HG03045 (cell line): ENCODE measurements around the gene FANK1.

Source experiments
- ATAC-seq: cut with Tn5 transposase; IDR thresholded peaks from one replicate; pipeline ENCODE4 v1.9.1; 2021; ENCODE audit warnings: mild to moderate bottlenecking, moderate library complexity; ENCODE audit not compliant: unreplicated experiment

The FANK1 gene

GRCh38 chr10:125984346-125984745, 88.0 kb downstream of the FANK1 start:
- no peak for ATAC-seq

- no peak for ATAC-seq
These were observed 88.6 kb downstream of the FANK1 start for GRCh38 chr10:125984865-125985495.

DNA sequence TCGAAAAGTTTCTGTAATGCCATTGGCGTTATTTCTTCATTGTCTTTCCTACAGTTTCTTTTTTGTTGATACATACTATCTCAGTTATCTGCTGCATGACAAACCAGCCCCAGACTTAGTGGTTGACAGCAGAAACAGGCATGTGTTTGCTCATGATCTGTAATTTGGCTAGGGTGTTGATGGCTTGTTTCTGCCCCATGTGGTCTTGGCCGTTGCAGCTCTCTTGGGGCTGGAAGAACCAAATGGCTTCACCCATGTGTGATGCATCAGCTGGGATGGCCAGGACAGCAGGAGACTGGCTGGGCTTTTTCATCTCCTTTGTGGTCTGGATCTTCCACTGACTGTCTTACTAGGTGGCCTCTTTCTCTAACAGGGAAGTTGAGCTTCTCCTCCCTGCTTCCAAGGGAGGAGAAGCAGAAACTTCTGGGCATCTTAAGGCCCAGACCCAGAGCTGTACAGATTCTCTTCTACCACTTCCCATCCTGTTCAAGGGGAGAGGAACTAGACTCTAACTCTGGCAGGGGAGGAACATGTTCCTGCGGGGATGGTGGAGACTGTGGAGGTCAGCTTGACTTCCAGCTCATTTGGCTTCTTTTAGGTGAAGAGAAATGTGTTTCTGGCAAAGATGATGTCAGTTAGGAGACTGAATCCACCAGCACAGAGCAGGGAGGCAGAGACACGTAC, 89.3 kb downstream of the FANK1 start:
- no peak for ATAC-seq

- ATAC-seq = no peak
These were observed 93.4 kb downstream of the FANK1 start for GRCh38 chr10:125989791-125990190.

GRCh38 chr10:125990974-125991373, 94.6 kb downstream of the FANK1 start:
- ATAC-seq = no peak

DNA sequence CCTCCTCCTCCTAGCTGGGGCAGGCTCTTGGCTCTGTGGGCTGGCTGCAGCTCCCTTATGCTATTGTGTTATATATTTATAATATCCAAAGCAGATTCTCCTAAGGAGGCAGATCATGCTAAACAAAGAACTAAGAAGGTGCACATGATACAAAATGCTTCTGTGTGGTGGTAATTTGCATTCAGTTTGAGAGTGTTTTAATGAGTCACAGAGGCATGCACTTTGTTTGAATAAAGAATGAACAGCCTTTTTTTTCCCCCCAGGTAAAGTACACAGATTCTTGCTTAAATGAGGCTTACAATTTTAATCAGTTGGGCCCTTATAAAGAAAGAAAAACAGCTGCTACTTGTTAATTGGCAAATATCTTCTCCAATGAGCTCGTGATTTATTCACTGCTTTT, 95.0 kb downstream of the FANK1 start:
- no peak for ATAC-seq

GRCh38 chr10:125992254-125992653, 95.9 kb downstream of the FANK1 start:
- ATAC-seq = no peak

- ATAC-seq = no peak
These were observed 98.2 kb downstream of the FANK1 start for GRCh38 chr10:125994601-125995000.

DNA sequence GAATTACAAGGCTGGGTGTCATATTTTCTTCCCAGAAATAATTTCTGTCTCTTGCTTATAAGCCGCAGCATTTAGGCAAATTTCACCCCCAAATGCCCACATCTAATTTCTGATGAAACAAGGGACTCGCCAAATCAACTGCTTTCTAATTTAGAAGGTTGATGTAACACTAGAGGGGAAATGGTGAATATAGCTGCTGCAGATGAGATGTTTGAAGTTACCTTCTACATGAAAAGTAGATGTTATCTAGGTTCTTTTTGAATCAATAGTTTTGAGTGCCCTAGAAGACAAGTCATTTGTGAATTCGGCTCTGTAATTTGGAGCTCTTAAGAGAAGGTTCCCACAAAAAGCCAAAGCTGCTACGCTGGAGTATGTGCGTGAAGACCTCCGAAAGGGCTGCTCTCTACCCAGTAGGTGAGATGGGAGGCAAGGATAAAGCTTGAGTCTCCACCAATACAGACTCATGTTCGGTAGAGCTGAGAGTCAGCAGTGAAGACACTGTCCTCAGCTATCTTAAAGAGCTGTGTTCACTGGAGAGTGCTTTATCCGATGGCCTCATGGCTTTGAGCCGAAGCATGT, 99.5 kb downstream of the FANK1 start:
- ATAC-seq = no peak

DNA sequence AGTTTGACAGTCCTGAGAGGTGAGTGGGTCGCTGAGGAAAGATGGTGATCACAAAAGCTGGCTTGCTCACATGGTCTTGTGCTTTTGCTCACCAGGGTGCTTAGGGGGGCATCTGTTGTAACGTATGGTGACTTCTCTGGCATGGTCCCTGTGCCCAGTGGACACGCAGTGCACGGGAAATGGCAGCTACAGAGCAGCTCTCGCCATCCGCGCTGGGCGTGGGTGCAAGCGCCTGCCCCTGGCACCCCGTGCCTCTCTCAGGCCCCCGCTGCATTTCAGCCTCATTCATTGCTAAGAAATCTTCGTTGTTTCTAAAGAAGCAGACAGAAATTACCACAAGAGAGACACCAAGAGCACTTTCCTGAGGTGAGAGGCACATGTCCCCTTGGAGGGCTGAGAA, 101.2 kb downstream of the FANK1 start:
- ATAC-seq = no peak

- no peak for ATAC-seq
These were observed 103.3 kb downstream of the FANK1 start for GRCh38 chr10:125999694-126000093.

GRCh38 chr10:126001576-126001975, 105.2 kb downstream of the FANK1 start:
- ATAC-seq = no peak

DNA sequence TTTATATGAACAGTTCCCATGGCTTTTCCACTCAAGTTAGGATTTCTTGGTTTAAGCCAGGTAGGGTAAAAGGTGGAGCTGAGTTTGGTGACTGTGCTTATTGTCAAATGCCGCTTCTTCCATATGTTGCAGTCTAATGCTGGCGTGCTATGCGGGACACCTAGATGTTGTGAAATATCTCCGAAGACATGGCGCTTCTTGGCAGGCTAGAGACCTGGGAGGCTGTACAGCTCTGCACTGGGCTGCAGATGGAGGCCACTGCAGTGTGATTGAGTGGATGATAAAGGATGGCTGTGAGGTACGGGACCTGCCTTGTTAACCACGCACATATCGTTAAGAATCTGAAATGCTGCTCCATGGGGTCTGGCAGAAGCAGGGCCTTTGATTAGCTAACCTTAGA, 108.4 kb downstream of the FANK1 start:
- ATAC-seq = no peak

- ATAC-seq = no peak
These were observed 109.9 kb downstream of the FANK1 start for GRCh38 chr10:126006264-126006663.

- ATAC-seq = no peak
These were observed 110.5 kb downstream of the FANK1 start for GRCh38 chr10:126006906-126007305.

GRCh38 chr10:126009650-126010049, 113.3 kb downstream of the FANK1 start:
- no peak for ATAC-seq

GRCh38 chr10:126011995-126012394, 115.6 kb downstream of the FANK1 start:
- ATAC-seq = no peak

DNA sequence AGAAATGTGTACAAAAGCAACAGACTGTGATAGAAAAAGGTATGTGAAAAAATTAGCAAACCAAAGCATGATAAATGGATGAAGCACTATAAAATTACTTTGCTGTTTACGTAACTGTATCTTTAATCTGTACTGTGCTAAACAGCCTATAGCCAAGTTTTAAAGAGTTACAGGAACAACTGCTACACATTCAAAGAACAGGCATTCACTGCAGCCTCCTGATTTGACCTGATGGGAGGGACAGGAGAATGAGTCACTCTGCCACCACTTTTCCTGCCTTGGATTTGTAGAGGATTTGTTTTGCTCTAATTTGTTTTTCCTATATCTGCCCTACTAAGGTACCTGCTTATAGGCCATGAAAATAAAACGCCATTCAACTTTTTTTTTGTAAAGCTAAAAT, 116.1 kb downstream of the FANK1 start:
- ATAC-seq = no peak

DNA sequence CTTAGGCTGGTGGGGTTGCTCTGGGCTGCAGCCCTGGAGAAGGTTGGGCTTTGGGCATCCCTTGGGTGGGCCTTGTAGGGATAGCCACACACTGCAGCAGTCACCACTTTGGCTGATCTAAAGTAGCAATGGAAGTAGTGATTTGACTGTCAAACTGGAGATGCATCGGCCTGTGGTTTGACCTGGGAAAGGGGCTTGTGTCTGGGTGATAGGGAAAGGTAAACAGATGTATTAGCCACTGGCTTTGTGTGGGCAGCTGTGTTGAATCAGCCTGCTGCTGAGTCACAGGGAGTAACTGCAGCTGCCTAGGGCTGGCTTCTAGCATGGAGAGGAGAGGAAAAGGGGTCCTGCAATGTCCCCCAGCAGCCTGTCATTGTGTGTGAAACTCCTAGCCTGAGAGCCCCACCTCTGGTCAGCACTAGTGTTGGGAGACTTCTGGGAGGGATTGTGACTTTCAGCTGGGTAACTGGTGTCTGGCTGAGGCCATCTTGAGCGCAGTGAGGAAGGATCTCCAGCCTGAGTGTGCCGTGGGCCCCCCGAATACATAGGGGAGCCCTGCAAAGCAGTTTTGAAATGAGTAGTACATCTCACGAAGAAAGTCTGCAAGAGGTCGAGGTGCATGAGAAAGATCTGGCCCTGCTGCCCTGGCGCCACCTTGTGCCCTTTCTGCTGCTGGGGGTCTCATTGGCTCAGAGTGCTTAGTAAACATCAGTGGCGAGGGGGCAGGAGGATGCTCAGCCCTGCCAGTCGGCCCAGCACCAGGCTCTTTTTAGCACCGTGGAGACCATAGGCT, 117.3 kb downstream of the FANK1 start:
- no peak for ATAC-seq

- no peak for ATAC-seq
These were observed 117.9 kb downstream of the FANK1 start for GRCh38 chr10:126014309-126014708.

- ATAC-seq = no peak
These were observed 119.0 kb downstream of the FANK1 start for GRCh38 chr10:126015413-126015812.
